Measurements from ENCODE around the gene NDUFB11.

NDUFB11 gene

DNA sequence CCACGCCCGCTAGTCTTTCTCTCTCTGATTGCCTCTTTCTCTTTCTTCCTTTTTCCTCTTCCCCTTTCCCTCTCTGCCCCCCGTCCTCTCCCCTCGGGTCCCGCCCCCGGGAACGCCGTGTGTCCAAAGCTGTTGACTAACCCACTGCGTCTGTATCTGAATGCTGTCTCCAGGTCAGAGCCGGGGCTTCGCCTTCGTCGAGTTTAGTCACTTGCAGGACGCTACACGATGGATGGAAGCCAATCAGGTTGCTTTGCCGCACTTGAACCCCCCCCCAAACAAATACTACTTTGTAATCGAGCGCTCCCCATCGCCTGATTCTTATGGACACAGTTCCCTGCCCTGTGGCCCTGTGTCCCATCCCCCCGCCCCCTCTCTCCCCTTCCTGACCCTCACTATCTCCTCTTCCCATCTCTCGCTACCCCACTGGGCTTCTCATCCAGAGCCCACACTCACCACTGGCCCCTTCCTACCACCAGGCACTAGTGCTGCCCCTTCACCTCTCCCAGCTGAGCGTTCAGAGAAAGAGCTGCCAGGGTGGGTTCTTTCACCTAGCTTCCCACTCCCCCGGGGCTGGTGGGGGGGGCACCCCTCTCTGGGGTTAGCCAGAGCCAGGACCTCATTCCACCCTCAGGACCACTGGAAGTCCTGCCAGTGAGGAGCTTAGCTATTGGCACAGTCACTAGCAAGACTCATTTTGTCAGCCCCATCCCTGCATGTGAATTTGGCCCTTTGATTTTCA is 30.5 kb upstream of the NDUFB11 start:
- DNase-seq (ENCODE audit: low read depth in 2 of 2) = no peak

DNA sequence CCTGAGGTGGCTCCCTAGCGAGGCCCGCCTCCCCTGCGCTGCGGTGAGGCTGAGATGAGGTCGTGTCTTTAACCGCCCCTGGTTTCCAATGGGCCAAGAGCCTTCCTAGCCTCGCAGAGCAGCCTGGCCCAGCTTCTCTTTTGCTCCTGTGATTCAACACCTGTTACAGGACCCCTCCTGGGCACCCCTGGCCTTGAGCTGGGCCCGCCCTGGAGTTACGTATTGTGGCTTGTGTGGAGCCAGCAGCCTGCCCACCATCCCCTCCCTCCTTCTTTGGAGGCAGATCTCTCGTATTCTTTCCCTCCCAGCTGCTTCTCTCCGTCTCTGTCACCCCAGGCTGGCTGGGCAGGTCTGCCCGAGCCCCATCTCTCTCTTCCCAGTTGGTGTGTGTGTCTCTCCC is 29.9 kb upstream of the NDUFB11 start:
- no peak for DNase-seq (ENCODE audit: low read depth in 2 of 2)

DNA sequence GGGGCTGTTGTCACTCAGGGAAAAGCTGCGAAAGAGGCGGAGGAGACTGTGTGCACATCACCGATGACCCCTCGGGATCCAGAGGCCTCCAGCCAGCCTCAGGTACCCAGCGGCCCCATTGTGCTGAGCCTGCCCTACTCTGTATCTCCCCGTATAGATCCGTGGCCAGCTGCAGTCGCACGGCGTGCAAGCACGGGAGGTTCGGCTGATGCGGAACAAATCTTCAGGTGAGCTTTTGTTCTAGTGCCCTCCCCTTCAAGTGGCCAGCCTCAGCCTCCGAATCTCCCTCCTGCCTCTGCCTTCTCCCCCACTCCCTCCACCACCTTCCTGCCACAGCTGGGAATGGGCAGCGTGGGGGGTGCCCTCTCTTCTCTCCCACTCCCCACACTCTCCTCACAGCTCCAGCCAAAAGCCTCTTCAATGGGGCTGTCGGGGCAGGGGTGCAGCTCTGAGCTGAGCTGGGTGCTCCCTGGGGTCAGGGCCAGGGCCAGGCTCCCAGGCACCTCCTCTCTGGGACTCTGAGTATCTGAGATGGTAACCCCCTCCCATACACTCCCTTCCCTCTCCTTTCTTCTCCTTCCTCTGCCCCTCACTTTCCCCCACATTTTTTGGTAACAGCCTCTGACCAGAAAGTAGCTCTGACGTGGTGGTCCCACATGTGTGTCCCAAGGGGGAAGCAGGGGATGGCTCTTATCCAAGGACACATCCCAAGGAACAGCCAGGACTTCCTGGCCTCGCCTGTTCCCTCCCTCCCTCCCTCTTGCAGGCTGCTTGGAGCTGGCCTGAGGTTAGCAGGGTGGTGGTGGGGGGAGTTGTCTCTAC is 28.7 kb upstream of the NDUFB11 start:
- DNase-seq (ENCODE audit: low read depth in 2 of 2) = no peak

DNA sequence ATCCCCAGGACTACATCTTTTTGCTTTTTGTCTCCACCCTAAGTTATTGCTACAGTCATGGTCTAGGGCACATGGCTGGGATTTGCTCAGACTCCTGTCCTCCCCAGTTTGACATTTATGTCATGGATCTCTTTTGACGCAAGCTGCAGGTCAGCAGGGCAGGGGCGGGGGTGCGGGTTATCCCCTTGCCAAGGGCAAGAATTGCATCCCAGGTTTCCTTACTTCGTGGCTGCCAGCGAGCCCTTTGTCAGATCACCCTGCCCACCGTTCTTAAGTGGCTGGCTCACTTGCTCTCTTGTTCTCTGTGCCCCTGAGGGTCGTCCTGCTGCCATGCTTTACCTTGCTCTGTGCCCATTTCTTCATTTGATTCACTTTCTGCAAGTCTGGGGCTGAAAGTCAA is 28.0 kb upstream of the NDUFB11 start:
- DNase-seq (ENCODE audit: low read depth in 2 of 2) = no peak

DNA sequence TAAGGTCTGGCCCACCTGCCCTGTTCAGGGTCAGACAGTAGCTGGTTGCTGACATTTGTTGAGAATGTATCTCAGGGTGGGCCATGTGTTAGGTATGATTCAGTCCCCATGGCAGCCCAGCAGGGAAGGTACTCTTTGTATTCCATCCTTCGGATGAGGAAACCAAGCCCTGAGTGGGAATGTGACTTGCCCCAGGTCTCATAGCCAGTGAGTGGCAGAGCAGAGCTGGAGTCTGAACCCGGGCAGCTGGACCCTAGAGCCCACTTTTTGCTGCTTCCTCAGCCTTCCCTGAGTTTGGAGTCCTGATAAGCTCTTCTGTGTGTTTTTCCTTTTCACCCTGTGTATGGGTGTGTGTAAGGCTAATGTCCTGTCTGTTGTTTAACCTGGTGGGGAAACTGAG is 27.5 kb upstream of the NDUFB11 start:
- no peak for DNase-seq (ENCODE audit: low read depth in 2 of 2)

DNA sequence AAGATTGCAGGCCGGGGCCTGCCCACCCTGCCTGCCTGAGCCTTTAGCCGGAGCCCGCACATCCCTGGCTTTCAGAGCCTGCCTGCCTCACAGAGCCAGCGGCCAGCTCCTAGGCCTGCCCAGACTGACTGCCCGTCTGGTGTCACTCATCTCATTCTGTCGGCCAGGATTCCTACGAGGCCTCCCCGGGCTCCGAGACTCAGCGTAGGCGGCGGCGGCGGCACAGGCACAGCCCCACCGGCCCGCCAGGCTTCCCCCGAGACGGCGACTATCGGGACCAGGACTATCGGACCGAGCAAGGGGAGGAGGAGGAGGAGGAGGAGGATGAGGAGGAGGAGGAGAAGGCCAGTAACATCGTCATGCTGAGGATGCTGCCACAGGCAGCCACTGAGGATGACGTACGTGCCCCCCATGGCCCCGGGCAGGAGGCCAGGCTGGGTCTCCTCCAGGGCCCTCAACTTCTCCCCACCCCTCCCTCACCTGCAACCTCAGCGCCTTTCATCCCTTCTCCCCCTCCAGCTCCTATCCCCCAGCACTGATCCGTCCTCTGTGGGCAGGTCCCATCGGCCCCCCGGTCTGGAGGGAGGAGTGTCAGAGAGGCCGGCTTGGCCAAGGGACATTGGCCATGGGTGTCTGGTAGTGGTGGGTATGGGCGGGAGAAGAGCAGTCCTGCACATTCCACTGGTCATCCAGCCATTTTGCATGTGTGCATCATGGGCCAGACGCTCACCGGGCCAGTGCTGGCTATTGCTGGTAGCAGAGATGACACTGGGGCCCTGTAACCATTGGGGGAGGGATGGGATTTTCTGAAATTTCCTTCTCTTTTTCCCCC is 26.6 kb upstream of the NDUFB11 start:
- no peak for DNase-seq (ENCODE audit: low read depth in 2 of 2)

DNA sequence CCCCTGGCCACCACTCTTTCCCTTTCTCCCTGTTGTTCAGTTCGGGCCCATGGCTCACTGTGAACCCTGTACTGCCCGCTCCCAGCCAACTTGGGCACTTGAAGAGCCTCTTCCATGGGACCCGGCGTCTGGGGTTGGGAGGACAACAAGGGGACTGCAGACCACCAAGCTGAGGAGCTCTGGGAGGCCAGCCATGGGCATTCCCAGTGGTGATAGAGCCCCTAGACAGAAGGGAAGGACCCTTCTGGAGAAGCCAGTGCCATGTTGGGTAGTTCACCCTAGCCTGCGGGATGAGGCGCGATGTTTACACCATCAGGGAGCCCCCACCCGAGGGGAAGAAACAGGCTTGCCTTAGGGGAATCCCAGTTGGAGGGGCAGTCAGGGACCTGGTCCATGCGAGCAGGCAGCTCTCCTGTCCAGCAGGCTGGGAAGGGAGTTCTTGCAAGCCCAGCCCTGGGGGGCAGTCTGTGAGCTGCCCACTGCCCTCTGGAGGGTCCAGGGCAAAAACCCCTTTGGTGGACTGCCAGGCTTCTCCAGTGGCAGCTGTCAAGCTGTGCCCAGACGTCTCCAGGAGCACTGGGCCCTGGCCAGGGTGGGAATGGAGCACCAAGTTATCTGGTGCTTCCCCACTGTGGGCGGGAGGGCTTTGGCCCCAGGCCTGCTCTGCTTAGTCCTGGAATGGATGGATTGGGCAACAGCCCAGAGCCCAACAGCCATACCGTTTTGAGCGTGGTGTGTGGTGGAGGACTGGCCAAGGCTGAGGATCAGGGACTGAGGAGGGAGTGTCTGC is 25.4 kb upstream of the NDUFB11 start:
- no peak for DNase-seq (ENCODE audit: low read depth in 2 of 2)

DNA sequence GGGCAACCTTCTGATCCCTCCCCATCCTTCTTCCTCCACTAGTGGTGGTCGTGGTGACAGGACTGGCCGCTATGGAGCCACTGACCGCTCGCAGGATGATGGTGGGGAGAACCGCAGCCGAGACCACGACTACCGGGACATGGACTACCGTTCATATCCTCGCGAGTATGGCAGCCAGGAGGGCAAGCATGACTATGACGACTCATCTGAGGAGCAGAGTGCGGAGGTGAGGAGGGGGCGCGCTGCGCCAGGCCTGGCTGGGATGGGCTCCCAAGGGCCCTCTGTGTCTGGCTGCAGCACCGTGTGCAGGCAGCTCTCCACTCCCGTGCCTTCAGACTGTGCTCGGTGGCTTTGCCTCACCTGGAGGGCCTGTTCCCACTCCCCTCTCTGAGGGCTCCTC is 24.8 kb upstream of the NDUFB11 start:
- no peak for DNase-seq (ENCODE audit: low read depth in 2 of 2)

DNA sequence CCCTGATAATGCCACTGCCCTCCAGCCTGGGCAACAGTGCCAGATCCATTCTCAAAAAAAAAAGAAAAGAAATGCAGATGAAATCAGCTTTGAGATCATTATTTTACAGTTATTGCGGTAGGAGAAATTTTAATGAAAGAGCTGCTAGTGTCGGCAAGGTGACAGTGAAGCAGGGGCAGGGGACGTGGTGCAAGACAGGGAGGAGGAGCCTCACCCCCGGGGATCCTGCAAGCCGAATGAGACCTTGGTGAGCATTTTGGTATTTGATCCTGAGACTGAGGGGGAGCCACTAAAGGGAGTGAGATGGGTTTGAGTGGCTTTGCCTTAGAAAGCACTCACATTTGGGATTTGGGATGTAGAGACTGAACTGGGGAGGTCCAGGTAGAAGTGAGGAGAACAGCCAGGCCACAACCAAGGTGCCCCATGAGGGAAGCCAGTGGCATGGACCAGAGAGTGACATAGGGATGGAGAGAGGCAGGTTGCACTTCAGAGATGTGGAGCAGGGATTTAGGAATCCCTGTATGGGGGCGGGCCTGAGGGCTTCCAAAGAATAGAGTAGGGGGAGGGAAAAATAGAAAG is 24.1 kb upstream of the NDUFB11 start:
- DNase-seq (ENCODE audit: low read depth in 2 of 2) = no peak

DNA sequence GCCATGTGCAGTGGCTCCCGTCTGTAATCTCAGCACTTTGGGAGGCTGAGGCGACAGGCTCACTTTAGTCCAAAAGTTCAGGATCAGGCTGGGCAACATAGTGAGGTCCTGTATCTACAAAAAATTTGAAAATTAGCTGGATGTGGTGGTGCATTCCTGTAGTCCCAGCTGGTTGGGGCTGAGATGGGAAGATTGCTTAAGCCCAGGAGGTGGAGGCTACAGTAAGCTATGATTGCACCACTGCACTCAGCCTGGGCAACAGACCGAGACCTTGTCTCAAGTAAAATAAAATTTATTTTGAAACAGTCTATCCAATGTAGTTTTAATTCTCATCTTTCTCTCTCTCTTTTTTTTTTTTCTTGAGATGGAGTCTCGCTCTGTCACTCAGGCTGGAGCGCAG is 21.6 kb upstream of the NDUFB11 start:
- no peak for DNase-seq (ENCODE audit: low read depth in 2 of 2)

DNA sequence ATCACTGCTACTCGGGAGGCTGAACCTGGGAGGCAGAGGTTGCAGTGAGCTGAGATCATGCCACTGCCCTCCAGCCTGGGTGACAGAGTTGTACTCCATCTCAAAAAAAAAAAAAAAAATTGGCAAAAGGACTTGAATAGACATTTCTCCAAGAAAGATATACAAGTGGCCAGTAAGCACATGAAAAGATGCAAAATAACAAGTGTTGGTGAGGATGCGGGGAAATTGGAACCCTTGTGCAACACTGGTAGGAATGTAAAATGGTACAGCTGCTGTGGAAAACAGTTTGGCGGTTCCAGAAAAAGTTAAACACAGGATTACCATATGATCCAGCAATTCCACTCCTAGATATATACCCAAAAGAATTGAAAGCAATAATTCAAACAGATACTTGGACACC is 19.9 kb upstream of the NDUFB11 start:
- no peak for DNase-seq (ENCODE audit: low read depth in 2 of 2)

DNA sequence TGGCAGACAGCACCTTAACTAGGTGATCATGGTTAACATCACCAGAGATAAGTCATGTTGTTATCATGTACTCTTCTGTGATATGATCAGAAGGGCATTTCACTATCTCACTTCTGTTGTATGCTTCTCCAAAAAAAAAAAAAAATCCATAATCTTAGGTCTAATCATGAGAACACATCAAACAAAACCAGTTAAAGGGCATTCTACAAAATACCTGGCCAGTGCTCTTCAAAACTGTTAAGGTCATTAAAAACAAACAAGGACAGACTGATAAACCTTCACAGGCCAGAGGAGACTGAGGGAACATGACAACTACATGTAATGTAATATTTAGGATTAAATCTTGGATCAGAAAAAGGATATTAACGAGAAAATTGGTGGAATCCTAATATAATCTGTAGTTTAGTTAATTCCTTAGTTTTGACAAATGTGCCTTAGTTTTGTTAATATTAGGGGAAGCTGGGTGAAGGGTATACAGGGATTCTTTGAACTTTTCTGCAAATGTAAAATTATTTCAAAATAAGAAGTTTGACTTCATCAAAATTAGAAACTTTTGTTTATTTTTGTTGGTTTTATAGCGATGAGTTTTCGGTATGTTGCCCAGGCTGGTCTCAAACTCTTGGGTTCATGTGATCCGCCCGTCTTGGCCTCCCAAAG is 18.6 kb upstream of the NDUFB11 start:
- DNase-seq (ENCODE audit: low read depth in 2 of 2) = no peak

DNA sequence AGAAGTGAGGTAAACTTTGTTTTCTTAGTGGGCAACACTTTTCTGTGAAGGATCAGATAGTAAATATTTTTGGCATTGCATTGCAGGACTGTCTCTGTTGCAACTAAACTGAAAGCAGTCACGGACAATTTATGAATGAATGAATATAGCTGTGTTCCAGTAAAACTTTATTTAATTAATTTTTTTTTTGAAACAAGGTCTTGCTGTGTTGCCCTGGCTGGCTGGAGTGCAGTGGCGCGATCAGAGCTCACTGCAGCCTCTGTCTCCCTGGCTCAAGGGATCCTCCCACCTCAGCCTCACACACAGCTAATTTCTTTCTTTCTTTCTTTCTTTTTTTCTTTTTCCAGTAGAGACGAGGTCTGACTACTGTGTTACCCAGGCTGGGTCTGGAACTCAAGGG is 16.3 kb upstream of the NDUFB11 start:
- no peak for DNase-seq (ENCODE audit: low read depth in 2 of 2)

DNA sequence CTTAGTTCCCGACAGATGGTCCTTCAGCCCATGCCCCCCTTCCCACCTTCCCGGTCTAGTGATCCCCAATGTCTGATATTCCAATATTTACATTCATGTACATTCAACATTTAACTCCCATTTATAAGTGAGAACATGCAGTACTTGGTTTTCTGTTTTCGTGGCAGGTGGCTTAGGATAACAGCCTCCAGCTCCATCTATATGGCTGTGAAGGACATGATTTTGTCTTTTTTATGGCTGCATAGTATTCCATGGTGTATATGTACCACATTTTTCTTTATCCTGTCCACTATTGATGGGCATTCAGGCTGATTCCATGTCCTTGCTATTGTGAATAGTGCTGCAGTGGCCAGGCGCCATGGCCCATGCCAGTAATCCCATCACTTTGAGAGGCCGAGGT is 14.3 kb upstream of the NDUFB11 start:
- DNase-seq (ENCODE audit: low read depth in 2 of 2) = no peak

DNA sequence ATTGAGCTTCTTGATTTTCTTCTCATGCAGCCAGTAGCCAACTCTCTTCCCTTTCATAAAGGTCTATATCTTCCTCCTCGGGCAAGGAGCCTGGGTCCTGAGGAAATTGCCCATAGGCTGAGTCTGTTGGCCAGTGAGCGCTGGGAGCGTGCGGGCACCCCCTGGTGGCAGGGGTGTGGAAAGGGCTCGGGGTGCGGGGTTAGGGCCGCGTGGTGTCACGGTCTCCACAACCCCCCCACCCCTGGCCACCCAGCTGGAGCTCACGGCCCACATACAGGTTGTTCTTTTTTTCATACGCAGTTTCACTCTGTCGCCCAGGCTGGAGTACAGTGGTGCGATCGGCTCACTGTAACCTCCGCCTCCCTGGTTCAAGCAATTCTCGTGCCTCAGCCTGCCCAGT is 13.6 kb upstream of the NDUFB11 start:
- no peak for DNase-seq (ENCODE audit: low read depth in 2 of 2)

DNA sequence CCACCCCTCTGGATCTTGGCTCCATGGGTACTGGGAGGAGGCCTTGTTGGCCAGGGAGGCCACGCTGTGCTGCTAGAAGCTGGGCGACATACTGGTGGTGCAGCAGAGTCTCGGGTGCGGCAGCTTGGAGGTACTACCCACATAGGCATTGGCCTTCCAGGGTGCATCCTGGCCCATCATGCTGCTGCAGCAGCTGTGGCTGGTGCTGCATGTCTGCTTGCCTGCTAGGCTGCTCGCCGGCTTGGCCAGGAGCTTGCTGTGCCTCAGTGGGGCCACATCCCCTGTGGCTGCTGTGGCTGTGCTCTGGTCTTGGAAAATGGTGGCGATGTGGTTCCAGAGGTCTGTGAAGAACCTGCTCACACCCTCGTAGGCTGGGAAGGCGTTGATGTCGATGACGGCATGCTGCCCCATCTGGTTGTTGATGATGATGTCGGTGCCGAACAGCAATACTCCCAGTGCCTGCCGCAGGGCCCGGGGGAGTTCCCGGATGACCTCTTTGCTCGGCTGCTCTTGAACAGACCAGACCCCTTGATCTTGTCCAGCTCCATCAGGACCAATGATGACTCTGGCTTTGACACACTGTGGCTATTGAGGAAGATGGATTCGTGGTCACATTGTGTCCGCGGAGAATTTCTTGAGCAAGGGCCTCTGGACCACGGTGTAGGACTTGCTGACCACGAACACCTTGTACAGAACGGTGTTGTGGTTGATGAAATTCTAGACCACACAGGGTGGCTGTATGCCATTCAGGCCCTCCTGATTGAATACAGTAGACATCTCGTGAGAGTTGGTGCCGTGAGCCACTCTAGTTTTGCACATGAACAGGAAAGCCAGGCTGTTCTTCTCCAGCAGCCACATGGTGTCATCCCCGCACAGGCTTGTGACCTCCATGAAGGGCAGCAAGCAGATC is 12.4 kb upstream of the NDUFB11 start:
- DNase-seq (ENCODE audit: low read depth in 2 of 2) = no peak

DNA sequence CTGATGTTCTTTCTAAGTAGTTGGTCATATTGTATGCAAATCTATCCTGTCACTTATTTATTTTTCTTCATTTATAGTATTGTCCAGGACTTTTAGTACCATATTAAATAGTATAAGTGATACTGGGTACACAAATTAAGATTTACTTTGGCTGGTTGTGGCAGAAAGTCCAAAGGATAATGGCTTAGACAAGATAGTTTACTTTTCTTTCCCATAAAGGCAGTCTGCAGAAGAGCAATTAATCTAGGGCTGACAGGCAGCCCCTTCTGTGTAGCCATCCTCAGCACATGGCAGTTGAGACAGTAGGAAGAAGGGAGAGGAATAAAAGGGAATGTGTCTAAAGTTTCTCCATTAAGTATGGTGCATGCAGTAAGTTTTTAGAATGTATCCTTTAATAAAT is 6.9 kb upstream of the NDUFB11 start:
- DNase-seq (ENCODE audit: low read depth in 2 of 2) = no peak

DNA sequence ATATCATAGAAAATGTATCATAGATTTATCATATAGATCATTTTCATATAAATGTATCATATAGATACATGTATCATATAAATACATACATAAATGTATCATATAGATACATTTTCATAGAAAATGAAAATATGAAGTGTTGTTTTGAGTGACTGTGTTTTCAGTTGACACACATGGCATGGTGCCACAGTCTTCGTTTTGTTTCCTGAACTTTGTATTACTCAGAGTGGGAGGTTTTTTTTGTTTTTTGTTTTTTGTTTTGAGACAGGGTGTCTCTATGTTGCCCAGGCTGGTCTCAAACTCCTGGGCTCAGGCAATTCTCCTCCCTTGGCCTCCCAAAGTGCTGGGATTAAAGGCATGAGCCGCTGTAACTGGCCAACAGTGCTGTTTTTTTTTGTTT is 4.4 kb upstream of the NDUFB11 start:
- no peak for DNase-seq (ENCODE audit: low read depth in 2 of 2)

DNA sequence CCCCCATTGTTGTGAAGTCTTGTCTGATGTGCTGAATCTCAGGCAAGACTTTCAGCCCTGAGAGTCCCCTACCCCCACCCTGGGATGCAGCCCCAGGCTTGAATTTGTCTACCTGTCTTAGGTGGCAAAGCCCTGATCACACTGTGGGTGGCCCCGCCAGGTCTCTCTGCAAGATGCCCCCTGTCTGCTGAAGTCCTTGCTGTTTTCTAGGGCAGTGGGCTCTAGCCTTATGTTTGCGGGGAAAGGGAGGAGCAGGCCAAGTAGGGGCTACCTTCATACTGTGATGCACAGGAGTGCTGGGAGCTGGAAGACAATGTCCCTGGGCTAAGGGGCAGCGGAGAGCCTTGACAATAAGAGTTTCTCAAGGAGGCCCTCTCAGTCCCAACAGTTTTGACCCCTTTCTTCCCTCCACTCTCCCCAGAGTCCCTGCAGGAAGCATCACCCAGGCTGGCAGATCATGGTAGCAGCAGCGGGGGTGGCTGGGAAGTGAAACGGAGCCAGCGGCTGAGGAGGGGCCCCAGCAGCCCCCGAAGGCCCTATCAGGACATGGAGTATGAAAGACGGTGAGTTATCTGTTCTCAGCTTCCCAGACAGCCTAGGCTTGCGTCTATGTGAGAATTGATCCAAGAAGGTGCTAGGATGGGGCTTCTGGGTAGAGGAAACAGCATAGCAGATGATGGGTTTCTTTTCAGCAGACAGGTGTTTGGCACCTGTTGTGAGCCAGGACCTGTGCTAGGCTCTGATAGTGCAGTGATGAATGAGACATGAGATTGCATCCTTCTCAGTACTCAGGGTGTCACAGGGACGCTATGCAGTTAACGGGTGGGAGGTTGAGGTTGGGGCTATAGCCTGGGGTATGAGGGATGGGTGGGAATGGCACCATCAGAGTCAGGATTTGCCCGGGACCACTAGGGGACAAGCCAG is 2.7 kb upstream of the NDUFB11 start:
- DNase-seq (ENCODE audit: low read depth in 2 of 2) = no peak
